Adrenal gland (tissue), 5 donors: ENCODE results near the gene KCNE2.

Experiments
- CTCF ChIP-seq, 6 experiments: fragments of 450-650 bp in 4 of 6; fragments of 200-600 bp in 2 of 6; sonication (generic) in 1 of 6; IDR thresholded peaks; 1 replicate in 5 of 6; 2 replicates in 1 of 6; pipeline versions ENCODE4 v1.5.1 to v1.8.0; 2016 to 2021; ENCODE audit warnings: antibody characterized with exemption in 6 of 6, mild to moderate bottlenecking in 2 of 6, moderate library complexity in 1 of 6
- POLR2A ChIP-seq, 2 donors: fragments of 450-650 bp; IDR thresholded peaks; one replicate each; pipeline ENCODE4 v1.6.1; 2017; ENCODE audit warnings: antibody characterized with exemption in 2 of 2, mild to moderate bottlenecking in 2 of 2, moderate library complexity in 1 of 2
- donor health status: DM: no; HTN: no; CAD: no.

GRCh38 chr21:34369741-34370140 is 5.9 kb downstream of the KCNE2 start:
- TF ChIP-seq CTCF (IDR thresholded peaks at IDR 0.05) = no peak
- TF ChIP-seq POLR2A (IDR thresholded peaks at IDR 0.05) = no peak
